VCaP (cell line): ENCODE results near the gene LDLRAD4.

Experiments used
- H3K27ac ChIP-seq: fragments of 450-650 bp; 2 replicates; pipeline ENCODE4 v1.5.1; 2017
- TF ChIP-seq, protein P1 (sequence below): fragments of 450-650 bp; conservative IDR thresholded peaks from 2 replicates; pipeline ENCODE4 v1.5.1; 2017; ENCODE audit warnings: mild to moderate bottlenecking, moderate library complexity

Gene LDLRAD4

DNA sequence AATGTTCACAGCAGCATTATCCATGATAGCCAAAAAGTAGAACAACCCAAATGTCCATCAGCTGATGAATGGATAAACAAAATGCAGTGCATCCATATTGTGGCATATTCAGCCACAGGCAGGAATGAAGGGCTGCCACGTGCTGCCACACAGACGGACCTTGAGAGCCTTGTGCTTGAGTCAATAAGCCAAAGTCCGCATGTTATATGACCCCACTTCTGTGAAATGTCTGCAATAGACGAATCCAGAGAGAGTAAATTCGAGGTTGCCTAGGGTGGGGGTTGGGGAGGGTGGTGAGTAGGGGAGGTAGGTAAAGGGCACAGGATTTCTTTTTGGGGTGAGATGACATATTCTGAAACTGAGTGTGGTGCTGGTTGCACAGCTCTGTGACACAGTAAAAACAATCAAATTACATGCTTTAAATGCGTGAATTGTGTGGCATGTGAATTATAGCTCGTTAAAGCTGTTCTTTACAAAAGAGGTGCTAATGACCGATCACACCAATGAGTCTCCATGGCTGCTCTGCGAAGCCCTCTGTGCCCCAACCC, 38.9 kb upstream of the LDLRAD4 start:
- TF ChIP-seq, protein P1, sequence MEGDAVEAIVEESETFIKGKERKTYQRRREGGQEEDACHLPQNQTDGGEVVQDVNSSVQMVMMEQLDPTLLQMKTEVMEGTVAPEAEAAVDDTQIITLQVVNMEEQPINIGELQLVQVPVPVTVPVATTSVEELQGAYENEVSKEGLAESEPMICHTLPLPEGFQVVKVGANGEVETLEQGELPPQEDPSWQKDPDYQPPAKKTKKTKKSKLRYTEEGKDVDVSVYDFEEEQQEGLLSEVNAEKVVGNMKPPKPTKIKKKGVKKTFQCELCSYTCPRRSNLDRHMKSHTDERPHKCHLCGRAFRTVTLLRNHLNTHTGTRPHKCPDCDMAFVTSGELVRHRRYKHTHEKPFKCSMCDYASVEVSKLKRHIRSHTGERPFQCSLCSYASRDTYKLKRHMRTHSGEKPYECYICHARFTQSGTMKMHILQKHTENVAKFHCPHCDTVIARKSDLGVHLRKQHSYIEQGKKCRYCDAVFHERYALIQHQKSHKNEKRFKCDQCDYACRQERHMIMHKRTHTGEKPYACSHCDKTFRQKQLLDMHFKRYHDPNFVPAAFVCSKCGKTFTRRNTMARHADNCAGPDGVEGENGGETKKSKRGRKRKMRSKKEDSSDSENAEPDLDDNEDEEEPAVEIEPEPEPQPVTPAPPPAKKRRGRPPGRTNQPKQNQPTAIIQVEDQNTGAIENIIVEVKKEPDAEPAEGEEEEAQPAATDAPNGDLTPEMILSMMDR: no peak
- H3K27ac ChIP-seq: no peak overlapping the region

DNA sequence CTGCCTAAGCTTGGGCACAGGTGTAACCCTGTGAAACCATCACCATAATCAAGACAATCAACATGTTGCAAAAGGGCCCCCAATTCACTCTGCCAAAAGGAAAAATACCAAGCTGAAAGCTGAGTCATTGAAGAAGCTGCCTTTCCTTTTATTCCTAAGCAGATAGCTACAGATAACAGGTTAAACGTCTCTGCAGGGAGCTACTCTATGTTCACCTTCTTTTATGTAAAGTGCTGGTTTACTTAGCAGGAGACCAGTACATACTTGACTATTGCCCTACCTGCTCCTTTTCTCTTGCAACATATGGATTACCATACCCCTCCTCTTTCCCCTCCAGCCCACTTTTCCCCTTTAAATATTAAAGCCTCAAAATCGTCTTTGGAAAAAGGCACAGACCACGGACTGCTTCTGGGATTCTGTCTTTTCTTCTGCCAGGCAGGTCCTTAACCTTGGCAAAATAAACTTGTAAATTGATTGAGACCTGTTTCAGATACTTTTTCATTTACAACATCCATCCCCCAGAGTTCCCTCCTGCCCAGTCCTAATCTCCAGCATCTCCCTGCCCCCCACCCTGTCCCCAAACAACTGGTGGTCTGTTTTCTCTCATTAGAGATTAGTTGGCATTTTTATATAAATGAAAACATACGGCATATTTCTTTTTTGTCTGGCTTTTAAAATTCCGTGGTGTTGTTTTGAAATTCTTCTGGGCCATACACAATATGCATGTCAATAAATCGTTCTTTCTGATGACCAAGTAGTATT, 37.8 kb upstream of the LDLRAD4 start:
- H3K27ac ChIP-seq: no peak overlapping the region
- TF ChIP-seq, protein P1: no peak

DNA sequence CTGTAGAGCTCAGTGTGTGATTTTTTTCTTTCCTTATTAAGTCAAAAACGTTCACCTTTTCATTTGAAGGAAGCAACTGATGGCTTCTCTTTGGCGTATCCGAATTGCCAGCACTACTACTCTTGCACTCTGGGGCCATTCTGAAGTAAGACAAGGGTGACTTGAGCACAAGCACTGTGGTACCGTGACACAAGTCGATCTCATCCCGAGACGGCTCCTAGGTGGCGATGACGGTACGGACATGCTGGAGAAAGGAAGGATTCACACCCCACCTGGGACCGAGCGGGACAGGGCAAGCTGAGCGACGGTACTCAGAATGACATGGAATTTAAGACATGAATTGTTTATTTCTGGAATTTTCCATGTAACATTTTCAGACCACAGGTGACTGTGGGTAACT, 36.8 kb upstream of the LDLRAD4 start:
- TF ChIP-seq, protein P1: no peak
- no peak overlapping the region for H3K27ac ChIP-seq

DNA sequence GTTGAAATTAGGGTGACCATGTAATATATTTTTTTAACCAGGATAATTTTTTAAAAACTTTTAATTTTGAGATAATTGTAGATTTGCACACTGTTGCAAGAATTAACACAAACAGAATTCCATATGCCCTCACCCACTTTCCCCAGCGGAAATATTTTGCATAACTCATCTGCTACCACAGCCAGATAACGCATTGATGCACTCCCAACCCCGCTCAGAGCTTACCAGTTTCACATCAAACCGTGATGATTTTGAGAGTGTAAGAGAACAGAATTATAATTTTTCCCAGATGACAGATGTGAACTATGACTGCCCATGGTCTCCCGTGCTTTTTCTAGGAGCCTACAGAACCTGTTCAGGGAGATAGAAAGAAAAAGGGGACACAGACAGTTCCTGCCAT, 35.2 kb upstream of the LDLRAD4 start:
- no peak overlapping the region for H3K27ac ChIP-seq
- TF ChIP-seq, protein P1: no peak

DNA sequence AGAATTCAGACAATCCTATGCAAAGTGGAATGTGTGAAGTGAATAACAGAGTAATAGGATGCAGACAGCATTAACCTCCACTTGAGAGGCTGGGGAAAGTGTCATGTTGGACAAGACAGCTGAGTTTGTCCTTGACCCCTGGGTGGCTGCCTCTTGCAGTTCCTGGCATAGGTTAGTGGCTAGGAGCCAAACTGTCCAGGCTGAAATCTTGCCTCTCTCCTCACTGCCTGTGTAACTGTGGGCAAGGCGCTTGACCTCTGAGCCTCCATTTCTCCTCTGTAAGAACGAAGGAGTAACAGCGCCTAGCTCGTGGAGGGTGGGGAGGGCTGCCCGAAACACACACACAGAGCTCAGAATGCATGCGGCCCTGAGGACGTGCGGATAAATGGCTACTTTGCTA, 34.8 kb upstream of the LDLRAD4 start:
- H3K27ac ChIP-seq: no peak overlapping the region
- TF ChIP-seq, protein P1: no peak

DNA sequence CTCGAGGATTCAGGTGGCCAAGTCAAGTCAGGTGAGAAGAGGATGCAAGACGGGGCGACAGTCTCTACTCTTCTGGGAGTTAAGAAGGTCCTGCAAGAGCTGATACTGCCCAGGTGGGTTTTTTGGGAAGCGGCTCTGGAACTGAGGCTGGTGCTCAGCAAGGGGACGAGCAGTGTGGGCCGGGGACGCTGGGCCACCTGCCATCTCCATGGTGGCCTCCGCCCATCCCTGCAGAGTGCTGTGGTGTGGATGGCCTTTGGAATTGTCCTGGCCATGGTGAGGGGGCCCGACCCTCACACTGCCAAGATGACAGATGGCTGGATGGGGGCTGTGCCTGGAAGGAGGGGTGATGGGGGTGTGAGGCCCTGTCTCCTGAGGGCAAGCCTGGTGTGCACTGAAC, 34.2 kb upstream of the LDLRAD4 start:
- no peak overlapping the region for H3K27ac ChIP-seq
- TF ChIP-seq, protein P1: no peak

DNA sequence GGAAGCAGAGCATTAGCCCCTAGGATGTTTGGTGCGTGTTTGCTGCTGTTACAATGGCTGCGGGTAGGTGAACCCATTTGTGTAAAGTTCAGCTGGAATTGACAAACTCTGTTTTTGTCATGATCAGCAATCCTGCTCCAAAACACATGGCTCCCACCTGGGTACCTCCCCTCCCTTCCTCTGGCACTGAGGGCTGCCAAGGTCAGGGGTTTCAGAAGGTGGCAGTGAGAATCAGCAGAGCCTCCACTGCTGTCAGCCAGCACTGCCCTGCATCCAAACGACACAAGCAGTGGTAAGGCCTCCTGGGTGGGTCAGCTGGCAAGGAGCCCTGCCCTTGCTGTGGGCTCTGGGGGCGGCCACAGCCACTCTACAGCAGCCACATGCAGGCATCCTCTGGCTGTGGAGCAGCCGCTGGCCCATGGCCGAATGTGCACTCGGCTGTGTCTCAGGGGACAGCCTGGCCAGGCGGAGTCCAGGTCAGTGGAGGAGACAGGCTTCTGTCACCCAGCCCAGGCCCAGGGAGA, 32.8 kb upstream of the LDLRAD4 start:
- TF ChIP-seq, protein P1: no peak
- H3K27ac ChIP-seq: no peak overlapping the region
